Glutamatergic neuron (in vitro differentiated cells): ENCODE data around the gene DNAJC8. TPM values are rescaled to one million over a fixed set of nuclear protein-coding genes. Genes with fewer than 3 reads are reported as not detected.

ENCODE experiments used
- DNase-seq: peaks from one replicate; pipeline ENCODE4 v3.0.0; 2022
- H3K27ac Mint-ChIP-seq: one replicate; pipeline ENCODE4 v1.8.0; 2020; ENCODE audit warnings: mild to moderate bottlenecking, mixed read lengths, inconsistent platforms; ENCODE audit not compliant: unreplicated experiment
- H3K27me3 Mint-ChIP-seq: one replicate; pipeline ENCODE4 v1.8.0; 2020; ENCODE audit warnings: mild to moderate bottlenecking, moderate library complexity, mixed read lengths, inconsistent platforms; ENCODE audit not compliant: unreplicated experiment
- H3K36me3 Mint-ChIP-seq: one replicate; pipeline ENCODE4 v1.8.0; 2020; ENCODE audit warnings: mild to moderate bottlenecking, mixed read lengths, inconsistent platforms; ENCODE audit not compliant: unreplicated experiment
- H3K4me1 Mint-ChIP-seq: one replicate; pipeline ENCODE4 v1.8.0; 2020; ENCODE audit warnings: mild to moderate bottlenecking, low read depth, mixed read lengths, inconsistent platforms; ENCODE audit not compliant: unreplicated experiment
- H3K4me3 Mint-ChIP-seq: one replicate; pipeline ENCODE4 v1.8.0; 2020; ENCODE audit warnings: mild to moderate bottlenecking, mixed read lengths, inconsistent platforms; ENCODE audit not compliant: unreplicated experiment
- H3K9me3 Mint-ChIP-seq: one replicate; pipeline ENCODE4 v1.8.0; 2020; ENCODE audit warnings: mild to moderate bottlenecking, moderate library complexity, mixed read lengths, inconsistent platforms; ENCODE audit not compliant: unreplicated experiment
- total RNA-seq: library from RNA; stranded (reverse); fragmentation: NEBNext Ultra II Directional; extraction: Animal tissue kit (Norgen Biotek cat#: 25700); gene quantifications from one replicate; pipeline ENCODE4 v1.2.1, GENCODE V29; 2021; ENCODE audit not compliant: unreplicated experiment
- TF ChIP-seq, protein P1 (sequence below): fragments of 200-600 bp; sonication (generic); IDR thresholded peaks from one replicate; pipeline ENCODE4 v1.5.0; 2021; ENCODE audit not compliant: partially characterized antibody, unreplicated experiment

DNAJC8 gene
- total RNA-seq, 1 donor from 2014 or later: 82.8 TPM

DNA sequence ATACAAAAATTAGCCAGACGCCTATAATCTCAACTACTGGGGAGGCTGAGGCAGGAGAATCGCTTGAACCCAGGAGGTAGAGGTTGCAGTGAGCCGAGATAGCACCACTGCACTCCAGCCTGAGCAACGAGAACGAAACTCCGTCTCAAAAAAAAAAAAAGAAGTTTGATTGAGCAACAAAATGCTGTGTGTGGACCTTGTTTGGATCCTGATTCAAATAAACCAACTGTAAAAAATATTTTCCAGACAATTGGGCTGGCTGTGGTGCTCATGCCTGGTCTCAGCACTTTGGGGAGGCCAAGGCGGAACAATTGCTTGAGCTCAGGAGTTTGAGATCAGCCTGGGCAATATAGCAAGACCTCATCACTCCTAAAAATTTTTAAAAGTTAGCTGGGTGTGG is 73.1 kb downstream of the DNAJC8 start:
- Mint-ChIP-seq H3K36me3 (no peaks in the 10 kb centered on the region), H3K27ac (no peak overlapping the region), H3K4me1 (peaks cover 18% of the 10 kb centered on the region), H3K9me3 (peaks cover 5% of the 10 kb centered on the region), H3K27me3 (peaks cover 3% of the 10 kb centered on the region), H3K4me3 (no peak overlapping the region)
- TF ChIP-seq, protein P1, sequence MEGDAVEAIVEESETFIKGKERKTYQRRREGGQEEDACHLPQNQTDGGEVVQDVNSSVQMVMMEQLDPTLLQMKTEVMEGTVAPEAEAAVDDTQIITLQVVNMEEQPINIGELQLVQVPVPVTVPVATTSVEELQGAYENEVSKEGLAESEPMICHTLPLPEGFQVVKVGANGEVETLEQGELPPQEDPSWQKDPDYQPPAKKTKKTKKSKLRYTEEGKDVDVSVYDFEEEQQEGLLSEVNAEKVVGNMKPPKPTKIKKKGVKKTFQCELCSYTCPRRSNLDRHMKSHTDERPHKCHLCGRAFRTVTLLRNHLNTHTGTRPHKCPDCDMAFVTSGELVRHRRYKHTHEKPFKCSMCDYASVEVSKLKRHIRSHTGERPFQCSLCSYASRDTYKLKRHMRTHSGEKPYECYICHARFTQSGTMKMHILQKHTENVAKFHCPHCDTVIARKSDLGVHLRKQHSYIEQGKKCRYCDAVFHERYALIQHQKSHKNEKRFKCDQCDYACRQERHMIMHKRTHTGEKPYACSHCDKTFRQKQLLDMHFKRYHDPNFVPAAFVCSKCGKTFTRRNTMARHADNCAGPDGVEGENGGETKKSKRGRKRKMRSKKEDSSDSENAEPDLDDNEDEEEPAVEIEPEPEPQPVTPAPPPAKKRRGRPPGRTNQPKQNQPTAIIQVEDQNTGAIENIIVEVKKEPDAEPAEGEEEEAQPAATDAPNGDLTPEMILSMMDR: no peak
- no peak for DNase-seq

DNA sequence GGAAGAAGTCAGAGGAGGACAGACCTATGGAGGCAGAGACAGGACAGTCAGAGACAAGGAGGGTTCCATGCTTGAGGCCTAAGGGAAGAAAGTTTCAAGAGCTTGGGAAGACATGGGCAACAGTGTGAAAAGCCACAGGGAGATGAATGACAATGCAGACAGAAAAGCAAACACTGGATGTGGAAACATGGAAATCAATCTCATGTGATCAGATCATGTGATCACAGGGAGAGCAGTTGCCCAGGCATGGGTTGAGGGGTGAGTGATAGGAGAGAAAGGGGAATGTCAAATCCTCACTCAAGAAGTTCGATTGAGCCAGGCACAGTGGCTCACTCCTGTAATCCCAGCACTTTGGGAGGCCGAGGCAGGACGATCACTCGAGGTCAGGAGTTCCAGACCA is 73.6 kb downstream of the DNAJC8 start:
- Mint-ChIP-seq H3K4me3 (no peak overlapping the region), H3K9me3 (peaks cover 5% of the 10 kb centered on the region), H3K27me3 (peaks cover 3% of the 10 kb centered on the region), H3K27ac (no peak overlapping the region), H3K4me1 (peaks cover 18% of the 10 kb centered on the region), H3K36me3 (no peaks in the 10 kb centered on the region)
- no peak for DNase-seq
- TF ChIP-seq, protein P1: no peak

DNA sequence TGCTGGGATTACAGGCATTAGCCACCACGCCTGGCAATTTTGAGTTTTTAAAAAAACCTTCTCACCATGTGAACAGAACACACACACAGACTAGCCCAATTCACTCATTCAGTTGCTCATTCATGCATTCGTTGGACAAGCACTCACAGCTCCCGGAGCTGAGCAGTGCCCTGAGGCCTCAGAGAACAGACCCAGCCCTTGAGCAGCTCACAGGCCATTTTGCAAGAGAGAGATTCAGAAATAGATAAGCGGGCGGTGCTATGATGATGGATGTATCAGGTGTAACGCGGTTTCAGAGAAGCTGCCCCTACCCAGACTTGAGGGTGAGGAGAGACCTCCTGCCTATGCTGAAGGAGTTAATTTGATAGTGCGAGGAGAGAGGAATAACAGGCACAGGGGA is 74.9 kb downstream of the DNAJC8 start:
- Mint-ChIP-seq H3K27me3 (peaks cover 3% of the 10 kb centered on the region), H3K36me3 (no peaks in the 10 kb centered on the region)

DNA sequence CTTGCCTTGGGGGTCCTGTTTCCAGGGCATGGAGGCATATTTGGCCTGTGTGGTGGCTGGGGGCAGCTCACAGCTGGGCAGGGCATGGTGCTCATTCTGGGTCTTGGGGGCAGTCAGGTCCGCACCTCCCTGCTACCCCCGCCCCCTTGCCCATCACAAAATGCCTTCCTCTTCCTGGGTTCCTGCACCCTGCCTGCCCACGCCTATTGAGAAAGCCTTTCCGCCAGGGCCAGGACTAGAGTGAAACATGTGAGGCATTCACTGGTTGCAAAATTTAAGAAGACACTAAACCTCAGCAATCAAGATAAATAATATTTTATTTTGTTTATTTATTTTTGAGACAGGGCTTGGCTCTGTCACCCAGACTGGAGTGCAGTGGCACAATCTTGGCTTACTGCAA is 76.0 kb downstream of the DNAJC8 start:
- TF ChIP-seq, protein P1: no peak
- Mint-ChIP-seq H3K9me3 (peaks cover 3% of the 10 kb centered on the region), H3K4me1 (peaks cover 1% of the 10 kb centered on the region), H3K27ac (no peak overlapping the region), H3K36me3 (no peaks in the 10 kb centered on the region), H3K4me3 (no peak overlapping the region), H3K27me3 (peaks cover under 1% of the 10 kb centered on the region)
- DNase-seq: no peak

More for the DNA sequence above, 74.9 kb downstream of the DNAJC8 start:
- Mint-ChIP-seq H3K9me3 (peaks cover 3% of the 10 kb centered on the region), H3K4me1 (peaks cover 5% of the 10 kb centered on the region), H3K4me3 (no peak overlapping the region), H3K27ac (no peak overlapping the region)
- DNase-seq: no peak
- TF ChIP-seq, protein P1: no peak

DNA sequence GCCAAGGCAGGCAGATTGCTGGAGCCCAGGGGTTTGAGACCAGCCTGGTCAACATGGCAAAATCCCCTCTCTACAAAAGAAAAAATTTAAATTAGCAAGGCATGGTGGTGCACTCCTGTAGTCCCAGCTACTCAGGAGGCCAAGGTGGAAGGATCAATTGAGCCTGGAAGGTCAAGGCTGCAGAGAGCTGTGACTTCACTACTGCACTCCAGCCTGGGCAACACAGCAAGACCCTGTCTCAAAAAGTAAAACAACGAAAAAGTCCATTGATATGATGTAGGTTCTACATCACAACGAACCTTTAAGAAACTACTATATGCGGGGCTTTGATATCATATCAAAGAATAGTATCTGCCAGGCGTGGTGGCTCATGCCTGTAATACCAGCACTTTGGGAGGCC is 77.2 kb downstream of the DNAJC8 start:
- TF ChIP-seq, protein P1: no peak
- Mint-ChIP-seq H3K4me1 (no peaks in the 10 kb centered on the region), H3K4me3 (no peak overlapping the region), H3K27ac (no peak overlapping the region), H3K27me3 (no peaks in the 10 kb centered on the region), H3K9me3 (peaks cover 2% of the 10 kb centered on the region), H3K36me3 (no peaks in the 10 kb centered on the region)
- no peak for DNase-seq
